ENCODE measurements around the gene EFHC2.

The EFHC2 gene, protein sequence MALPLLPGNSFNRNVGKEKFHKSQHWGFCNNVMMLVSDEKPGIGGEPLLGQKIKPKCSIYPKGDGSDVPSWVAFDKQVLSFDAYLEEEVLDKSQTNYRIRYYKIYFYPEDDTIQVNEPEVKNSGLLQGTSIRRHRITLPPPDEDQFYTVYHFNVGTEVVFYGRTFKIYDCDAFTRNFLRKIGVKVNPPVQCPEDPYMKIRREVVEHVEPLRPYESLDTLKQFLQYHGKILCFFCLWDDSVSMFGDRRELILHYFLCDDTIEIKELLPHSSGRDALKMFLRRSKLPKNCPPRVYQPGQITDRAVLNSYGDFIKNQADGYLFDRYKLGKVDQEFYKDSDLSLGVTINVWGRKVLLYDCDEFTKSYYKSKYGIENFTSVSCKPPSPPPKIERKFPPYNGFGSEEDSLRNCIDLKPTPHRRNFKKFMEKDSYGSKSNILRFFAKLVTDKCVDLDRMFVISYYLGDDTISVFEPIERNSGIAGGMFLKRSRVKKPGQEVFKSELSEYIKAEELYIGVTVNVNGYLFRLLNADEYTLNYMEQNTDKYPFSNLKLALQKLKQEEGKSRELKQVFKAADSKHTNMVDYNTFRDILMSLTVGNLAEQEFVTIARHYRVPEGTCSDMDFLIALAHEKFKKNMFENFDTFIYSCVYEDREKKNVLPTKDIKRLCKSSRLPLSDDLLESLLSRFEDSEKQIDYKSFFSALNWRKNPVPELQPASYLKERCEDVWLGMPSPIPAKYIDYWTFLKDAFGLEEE

DNA sequence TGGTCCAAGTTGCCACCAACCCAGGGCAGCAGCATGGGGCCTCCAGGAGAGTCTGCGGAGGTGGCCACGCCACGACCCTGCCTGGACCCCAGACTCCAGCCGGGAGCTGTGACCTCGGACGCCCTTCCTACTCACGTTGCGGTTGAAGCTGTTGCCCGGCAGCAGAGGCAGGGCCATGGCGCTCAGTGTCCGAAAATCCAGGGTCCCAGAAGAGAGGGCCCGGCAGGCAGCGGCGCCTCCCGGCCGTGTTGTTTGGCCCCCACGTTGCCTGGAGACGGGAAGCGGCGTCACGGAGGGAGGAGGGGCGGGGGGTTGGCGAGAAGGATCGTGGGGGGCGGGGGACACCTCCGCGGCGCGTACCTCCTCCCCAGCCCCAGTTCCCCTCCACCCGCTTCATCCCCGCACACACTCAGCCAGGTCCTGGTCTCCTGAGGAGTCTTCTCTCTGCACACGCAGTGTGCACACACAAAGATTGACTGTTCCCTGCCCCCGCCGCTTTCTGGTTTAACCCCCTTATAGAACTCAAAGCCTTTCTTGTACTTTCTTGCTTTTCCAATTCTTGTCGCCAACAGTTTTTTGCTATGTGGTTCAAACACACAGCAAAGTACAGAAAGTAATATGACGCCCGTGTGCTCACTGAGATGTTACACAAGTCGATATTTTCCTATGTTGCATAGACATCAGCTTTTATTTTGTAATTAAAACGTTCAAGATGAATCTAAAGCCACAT is at the start of gene EFHC2:
Gene EFHC2 (minus strand): TSS at position 261 of the 730 bp plus-strand sequence. CDS start 84 bp downstream, at position 177.
- no peak for DNase-seq

DNA sequence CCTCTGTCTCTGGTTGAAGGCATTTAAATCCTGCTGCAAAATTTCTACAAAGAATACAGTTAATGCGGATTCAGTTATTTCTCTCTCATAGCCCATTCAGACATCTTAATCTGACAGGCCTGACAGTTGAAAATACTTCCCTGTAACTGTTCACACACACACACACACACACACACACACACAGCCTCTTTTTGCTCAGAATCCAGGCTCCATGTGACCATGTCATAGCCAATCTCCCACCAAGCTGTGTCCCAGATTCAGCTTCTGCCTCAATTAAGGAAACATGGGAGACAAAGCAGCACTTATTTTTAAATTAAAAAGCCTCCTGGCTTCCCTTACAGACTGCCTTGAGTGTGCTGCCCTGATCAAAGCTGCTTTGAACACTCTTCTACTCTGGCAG is 49.3 kb upstream of the EFHC2 start:
- DNase-seq, result no peak

DNA sequence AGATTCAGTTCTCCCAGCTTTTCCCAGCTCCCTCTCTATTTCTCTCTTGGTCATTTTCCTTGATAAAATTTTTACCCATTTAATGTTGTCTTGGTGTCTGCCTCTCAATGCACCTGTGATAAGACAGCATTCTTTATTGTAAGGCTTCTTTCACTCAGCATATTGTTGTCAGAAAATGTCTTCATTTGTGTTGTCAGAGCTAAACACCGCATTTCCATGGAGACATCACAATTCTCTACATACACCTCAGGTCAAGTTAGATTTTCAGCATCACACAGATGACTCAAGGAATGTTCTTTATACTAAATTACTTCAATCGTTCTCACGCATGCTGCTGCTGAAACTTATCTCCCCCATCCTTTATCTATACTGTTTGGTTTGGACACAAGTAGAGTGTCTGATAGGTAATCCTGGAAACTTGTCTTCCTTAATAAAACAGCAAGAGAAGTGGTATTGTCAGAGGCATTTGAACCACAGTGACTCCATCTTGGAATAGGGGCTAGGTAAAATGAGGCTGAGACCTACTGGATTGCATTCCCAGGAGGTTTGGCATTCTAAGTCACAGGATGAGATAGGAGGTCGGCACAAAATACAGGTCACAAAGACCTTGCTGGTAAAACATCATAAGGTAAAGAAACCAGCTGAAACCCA is 41.3 kb upstream of the EFHC2 start:
- no peak for DNase-seq

DNA sequence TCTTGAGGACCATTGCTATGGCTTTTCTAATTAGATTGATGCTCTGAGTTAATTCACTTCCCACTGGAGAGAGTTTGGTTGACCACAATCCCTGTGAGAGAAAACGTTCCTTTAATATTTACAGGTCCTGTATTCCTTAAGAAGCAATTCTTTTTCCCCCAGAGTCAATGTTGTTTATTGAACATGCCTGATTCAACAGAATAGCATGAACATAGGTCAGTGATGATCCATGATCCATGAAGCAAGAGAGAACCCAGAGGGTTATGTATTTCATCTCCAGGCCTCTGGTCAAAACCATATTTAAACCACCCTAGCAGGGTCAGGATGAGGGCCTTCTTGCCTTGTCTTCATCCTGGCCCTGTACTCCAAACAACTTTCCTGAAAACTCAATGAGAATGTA is 39.4 kb upstream of the EFHC2 start:
- DNase-seq, result no peak

DNA sequence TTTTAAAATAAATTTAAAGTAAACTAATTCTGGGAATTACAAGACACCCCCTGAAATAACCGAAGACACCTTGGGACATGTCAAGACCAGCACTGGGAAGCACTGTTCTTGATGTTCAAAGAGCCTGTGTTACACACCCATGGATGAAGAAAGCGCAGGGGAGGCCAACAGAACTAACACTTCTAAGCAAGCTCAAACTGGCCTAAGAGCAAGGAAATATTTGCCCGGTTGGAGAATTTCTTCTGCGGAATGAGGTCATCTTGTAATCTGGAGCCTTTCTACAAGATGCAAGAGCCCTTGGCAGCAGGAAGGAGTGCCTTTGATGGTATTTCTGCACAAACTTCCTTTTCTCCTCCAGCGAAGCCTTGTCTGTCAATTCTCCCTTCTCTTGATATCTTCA is 9.3 kb upstream of the EFHC2 start:
- no peak for DNase-seq

DNA sequence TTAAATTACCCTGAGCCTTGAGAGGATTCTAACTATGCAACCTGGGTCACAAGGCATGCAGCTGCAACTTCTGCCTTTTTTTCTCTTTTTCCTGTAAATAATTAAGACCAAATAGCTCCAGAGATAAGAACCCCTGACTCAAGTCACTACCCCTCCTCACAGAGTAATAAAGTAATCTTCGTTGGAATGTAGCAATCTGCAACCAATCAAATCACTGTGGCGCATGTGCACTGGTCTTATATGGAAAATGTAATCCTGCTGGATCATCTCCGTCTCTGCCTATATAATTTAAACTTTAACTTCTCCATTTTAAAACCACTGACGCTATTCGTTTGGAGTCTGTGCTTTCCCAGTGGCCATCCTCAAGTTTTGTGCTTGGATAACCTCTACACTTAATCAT is 6.1 kb upstream of the EFHC2 start:
- no peak for DNase-seq

DNA sequence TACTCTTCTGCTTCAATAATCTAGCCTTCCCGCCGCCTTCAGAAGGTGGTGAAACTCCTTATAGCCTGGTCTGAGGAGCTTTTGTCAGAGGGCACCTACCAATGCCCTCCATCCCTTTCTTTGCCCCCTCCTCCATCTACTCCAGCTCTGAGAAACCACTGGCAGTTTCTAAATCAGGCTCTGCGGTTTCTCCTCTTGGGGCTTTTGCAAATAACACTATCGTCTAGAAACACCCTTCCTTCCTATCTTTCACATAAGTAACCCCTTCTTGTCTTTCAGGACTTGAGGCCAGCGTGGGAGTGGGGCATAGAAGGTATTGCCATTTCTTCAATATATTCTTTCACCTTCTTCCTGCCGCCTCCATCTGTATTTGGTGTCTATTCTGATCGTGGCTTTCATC is 1.2 kb upstream of the EFHC2 start:
- no peak for DNase-seq

DNA sequence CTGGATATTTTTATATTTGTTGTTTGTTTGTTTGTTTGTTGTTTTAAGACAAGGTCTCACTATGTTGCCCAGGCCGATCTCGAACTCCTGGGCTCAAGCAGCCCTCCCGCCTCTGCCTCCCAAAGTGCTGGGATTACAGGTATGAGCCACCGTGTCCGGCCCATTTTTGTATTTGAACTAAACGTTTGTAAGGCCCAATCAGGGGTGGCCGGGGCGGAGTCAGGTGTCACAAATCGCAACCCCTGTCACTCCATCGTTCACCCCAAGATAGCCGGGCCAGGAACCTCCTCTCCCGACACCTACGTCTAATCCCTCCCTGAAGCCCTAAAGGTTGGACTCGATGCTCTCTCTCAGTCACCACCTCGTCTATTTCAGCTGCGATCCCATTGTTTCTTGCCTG is 722 bp upstream of the EFHC2 start:
- no peak for DNase-seq

DNA sequence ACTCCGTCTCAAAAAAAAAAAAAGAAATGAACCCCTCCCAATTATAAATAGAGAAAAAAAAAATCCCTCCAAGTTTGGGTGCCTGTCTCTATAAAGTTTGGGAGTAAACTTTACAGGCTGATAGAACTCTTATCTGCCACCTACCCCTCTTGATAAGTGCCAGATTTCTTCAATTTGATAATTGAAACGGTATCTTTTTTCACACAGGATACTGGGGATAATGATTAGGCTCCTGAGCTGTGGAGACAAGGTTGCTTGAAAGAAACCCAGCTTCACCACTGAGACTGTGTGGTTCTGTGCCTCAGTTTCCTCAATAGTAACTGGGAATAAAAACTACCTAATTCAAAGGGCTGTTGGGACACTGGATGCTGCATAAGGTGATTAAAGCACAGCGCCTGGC is 606 bp downstream of the EFHC2 start:
- no peak for DNase-seq

DNA sequence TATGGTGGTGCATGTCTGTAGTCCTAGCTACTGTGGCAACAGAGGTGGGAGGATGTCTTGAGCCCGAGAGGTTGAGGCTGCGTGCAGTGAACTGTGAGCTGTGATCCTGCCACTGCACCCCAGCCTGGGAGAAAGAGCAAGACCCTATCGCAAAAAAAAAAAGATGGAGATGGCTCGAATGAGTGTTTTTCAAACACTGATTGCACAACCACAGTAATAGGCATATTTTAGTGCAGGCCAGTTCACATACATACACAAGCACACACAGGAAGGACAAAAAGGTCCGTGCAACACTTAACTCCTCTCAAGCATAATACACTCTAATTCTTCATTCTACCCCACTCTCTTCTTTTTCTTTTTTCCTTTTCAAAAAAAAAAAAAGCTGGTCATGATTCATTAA is 5.1 kb downstream of the EFHC2 start:
- no peak for DNase-seq

DNA sequence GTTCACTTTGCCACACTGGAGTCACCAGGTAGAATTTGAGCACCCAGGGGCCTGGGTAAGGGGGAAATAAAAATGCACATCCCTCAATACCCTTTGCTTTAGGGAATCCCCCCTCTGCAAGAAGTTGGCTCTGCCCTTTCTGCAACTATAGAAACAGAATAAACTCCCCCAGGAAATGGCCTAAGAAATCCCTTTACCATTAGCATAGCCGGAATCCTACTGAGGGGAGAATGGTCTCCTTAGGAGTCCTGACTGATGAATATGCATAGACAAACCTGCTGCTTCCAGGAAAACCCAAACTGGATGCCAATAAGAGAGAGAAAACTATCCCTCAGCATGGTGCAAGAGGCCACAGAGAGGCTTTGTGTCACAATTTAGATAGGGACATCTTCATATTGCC is 11.0 kb downstream of the EFHC2 start:
- DNase-seq, result no peak

DNA sequence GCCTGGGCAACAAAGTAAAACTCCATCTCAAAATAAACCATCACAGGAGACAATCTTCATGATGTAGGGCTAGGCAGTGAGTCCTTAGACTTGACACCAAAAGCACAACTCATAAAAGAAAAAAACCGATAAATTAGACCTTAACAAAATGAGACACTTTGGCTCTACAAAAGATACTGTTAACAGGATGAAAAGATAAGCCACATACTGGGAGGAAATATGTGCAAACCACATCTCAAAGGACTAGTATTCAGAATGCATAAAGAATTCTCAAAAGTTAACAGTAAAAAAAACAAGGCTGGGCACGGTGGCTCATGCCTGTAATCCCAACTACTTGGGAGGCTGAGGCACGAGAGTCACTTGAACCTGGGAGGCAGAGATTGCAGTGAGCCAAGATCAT is 13.2 kb downstream of the EFHC2 start:
- DNase-seq, result no peak

DNA sequence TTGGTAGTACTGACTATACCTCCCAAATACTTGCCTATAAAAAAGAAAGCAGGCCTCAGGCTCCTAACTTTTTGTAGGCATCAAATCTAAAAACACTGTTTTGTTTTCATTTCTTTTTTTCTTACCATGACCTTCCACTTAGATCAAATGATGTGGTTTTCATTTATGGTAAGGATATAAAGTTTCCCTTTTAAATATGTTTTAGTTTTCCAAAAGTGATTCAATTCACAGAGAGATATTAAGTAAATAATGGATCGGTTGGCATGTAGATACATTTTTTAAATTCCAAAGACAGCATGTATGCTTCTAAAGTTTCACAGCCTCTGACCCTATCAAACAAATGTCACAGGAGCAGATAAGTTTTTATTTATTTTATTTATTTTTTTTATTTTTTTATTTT is 23.9 kb downstream of the EFHC2 start:
- no peak for DNase-seq

DNA sequence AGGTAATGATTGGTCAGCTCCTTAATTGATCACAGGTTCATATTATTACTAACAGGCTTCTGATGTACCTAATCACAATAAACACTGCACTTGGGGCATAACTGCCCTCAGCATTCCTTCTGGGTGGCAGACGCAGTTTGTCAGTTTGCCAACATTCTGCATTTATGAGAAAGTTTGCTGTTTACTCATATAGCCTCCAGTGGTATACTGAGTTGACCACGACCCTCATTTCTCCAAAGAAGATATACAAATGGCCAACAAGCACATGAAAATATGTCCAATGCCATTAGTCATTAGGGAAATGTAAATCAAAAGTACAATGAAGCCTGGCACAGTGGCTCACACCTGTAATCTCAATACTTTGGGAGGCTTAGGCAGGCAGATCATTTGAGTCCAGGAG is 26.3 kb downstream of the EFHC2 start:
- DNase-seq, result no peak

DNA sequence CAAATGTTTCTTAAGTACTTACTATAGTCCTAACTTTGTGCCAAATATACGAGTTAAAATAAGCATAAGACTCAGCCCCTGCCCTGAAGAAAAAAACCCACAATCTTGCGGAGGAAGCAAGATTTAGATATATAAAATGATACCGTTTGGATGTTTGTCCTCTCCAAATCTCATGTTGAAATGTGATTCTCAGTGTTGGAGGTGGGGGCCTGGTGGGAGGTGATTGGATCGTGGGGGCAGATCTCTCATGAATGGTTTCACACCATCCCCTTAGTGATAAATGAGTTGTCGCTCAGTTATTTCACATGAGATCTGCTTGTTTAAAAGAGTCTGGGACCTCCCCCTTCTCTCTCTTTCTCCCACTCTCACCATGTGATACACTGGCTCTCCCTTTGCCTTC is 28.7 kb downstream of the EFHC2 start:
- no peak for DNase-seq

DNA sequence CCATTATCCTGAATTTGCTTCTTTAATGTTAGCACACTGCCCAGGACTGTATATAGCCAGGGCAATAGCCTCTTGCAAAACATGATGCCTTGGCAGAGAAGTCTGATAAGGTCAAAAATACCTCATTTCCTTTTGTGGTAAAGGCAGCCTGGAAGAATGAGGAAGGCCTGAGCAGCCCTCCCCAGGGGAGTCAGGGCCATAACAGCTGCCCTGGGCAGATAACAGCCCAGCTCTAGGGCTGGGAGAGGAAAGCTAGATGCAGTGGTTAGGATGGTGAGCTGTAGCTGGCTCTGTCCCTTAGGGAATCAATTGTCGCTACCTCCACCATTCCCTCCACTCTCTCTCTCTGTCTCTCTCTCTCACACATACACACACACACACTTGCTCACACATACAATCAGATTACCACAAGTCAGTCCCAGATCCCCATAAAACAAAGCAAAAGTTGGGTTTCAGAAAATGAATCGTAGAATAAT is 29.2 kb downstream of the EFHC2 start:
- DNase-seq, result no peak

DNA sequence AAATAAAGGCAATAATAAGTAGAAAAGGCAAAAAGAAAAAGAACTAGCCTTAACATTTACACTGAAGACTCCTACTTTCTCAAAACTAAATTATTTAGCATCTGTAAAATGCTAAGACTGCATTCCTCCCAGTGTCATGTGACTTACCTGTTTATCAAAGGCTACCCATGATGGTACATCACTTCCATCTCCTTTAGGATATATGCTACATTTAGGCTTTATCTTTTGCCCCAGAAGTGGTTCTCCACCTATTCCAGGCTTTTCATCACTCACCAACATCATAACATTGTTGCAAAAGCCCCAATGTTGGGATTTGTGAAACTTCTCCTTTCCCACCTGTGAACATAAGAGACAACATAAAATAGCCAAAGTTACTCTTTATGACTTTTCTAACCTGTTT is 31.1 kb downstream of the EFHC2 start:
- no peak for DNase-seq

DNA sequence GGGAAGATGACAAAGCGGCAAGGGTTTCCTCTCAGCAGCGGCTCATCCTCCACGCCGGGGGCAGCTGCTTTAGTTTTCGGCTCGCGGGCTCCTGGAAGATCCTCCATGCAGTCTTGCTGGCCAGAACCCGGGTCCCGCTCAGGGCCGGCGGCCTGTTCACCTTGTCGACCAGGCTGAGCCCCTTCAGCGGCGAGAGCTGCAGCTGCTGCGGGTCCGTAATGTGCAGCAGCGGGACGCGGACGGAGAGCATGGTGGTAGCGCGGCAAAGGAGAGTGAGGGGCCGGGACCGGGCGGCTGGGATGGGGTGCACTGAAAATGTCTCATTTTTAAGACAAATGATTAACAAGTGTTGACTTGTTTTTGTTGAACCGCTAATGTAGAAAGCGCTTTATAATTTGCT is 33.2 kb downstream of the EFHC2 start:
- DNase-seq, result no peak

DNA sequence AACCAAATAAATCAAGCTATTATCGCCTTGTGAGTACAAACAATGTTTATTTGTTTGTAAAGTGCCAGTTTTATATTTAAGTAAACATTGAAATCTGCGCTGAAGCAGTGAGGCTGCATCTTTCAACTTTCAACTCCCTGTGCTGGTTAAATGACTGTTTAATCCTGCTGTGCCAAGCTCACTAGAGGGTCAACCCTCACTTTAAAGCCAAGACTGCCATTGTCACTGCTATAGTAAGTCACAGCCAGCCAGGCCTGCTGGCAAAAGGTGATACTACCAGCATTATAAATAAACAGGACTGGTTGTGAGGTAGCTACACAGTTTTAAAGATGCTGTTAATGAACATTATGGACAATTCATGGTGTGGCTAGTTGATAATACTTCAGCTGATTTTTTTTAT is 34.6 kb downstream of the EFHC2 start:
- DNase-seq, result no peak

DNA sequence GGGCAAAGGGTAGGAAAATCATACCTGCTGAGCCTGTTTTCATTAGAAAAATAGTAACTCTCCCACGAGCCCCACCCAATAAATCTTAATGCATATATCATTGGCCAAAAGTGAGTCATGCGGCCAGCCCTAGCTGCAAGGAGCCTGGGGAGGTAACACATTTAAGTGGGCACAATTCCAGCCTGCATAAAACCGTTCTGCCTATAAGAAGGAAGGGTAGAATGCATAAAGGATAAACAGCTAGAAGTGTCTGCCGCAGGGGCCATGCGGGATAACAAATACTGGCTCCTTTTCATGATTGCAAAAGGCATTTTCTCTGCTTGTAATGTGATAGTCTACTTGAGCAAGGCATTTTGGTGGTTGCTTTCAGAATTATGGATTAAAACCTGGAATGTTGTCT is 37.1 kb downstream of the EFHC2 start:
- no peak for DNase-seq

DNA sequence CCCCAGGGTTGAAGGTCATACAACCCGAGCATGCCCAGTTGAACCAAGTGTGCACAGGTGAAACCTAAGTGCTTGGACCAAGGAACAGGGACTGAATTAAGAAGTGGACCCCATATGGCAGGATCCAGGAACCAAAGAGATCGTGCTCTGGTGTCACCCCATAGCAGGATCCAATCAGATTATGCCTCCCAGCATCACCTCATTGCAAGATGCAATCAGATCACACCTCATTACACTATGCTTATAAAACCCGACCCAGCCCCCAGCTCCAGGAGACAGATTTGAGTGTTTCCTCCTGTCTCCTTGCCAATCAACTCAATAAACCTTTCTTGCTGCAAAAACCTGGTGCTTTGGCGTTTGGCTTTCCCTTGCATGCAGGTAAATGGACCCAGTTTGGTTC is 37.6 kb downstream of the EFHC2 start:
- peak; percentile 4 for DNase-seq

DNA sequence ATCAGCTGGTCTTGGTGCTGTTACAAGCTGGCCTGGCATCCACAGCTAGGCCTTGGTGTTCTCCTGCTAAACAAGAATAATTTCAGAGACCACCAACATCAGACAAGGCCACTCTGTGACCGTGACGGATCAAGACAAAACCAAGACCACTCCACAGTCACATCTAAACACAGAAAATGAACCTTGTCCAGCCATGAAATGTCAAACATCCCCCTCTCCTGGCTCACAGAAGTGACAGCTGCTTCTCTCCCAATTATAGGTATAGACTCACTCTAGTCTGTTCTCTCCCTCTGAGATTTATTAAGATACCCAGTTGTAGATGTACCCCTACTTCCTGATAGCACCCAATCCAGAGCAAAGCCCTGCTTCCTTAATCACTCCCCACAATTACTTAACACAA is 40.4 kb downstream of the EFHC2 start:
- peak; percentile 32 for DNase-seq

DNA sequence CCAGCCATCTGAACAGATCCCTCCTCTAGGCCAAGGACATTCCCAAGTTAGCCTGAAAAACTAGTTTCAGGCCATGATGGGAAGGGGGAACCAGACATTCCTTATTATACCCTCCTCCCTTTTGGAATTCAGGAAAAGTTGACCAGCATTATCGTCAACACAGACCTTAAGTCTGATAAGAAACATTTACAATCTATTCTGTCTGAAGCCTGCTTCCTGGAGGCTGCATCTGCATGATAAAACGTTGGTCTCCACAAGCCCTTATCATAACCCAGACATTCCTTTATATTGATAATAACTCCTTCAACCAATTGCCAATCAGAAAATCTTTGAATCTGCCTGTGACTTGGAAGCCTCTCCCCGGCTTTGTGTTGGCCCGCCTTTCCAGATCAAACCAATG is 44.3 kb downstream of the EFHC2 start:
- no peak for DNase-seq
